Stimulated activated CD4-positive, alpha-beta T cell treated with anti-CD3 and anti-CD28 coated beads, Interleukin-4, amount 100 ng/mL, for 1 hour (primary cell): ENCODE results near the gene INPP5D.
"Not testable (repeated sequence)": the region's sequence is repeated elsewhere in the genome, so short reads cannot be mapped to it uniquely, and the experiment has no call there.

Source experiments
- DNase-seq: peaks from one replicate; pipeline ENCODE4 v3.0.0-alpha.2; 2020

INPP5D gene

DNA sequence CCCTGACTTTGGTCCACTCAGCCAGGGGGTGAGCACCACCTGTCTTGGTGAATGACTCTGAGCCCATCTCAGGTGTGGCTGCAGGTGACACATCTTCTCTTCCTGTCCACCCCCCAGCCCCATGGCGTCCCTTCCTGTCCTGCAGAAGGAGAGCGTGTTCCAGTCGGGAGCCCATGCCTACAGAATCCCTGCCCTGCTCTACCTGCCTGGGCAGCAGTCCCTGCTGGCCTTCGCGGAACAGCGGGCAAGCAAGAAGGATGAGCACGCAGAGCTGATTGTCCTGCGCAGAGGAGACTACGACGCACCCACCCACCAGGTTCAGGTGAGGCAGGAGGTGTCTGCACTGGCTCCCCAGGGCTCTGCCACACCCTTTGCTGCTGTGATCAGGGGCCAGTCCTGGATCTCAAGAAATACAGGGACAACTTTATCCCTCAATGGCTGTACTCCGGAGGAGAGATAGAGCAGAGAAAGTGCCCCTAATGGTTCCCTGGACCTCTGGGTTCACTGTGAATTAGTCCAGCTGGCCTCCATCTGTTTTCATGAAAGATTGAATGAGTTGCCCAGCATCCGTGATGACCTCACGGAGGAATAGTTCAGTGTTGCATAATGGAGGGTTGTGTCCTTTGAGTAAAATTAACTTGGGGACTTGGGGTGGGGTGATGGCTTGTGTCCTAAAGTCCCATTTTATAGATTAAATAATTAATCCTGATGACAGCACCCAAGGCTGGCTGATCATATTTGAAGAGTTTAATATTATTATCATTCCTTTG, 27.4 kb upstream of the INPP5D start, which contains the start of gene NEU2:
TSS of gene NEU2 (plus strand) at position 122 of the 770 bp plus-strand sequence. CDS start at position 122, 0 bp downstream.
- no peak for DNase-seq

DNA sequence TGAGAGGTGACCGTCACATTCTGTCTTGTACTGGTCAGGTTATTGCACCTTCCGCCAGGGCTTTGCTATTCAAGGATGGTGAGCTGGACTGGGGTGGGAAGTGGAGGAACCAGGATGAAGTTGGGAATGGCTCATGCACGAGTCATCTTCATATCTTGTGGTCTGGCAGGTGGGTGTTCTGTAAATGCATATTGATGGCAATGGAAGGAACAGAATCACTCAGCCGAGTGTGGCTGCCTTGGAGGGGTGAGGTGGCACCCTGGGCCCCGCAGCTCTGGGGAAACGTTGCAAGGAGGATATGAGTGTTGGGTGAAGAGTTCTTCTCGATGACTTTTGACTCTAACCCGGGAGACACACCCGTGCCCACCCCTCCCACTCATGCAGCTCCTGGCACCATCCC, 26.5 kb upstream of the INPP5D start:
- DNase-seq, result no peak

DNA sequence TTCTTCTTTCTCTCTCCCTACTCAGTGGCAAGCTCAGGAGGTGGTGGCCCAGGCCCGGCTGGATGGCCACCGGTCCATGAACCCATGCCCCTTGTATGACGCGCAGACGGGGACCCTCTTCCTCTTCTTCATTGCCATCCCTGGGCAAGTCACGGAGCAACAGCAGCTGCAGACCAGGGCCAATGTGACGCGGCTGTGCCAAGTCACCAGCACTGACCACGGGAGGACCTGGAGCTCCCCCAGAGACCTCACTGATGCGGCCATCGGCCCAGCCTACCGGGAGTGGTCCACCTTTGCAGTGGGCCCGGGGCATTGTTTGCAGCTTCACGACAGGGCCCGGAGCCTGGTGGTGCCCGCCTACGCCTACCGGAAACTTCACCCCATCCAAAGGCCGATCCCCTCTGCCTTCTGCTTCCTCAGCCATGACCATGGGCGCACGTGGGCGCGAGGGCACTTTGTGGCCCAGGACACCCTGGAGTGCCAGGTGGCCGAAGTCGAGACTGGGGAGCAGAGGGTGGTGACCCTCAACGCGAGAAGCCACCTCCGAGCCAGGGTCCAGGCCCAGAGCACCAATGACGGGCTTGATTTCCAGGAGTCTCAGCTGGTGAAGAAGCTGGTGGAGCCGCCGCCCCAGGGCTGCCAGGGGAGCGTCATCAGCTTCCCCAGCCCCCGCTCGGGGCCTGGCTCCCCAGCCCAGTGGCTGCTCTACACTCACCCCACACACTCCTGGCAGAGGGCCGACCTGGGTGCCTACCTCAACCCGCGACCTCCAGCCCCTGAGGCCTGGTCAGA, 25.9 kb upstream of the INPP5D start:
- DNase-seq, result no peak

DNA sequence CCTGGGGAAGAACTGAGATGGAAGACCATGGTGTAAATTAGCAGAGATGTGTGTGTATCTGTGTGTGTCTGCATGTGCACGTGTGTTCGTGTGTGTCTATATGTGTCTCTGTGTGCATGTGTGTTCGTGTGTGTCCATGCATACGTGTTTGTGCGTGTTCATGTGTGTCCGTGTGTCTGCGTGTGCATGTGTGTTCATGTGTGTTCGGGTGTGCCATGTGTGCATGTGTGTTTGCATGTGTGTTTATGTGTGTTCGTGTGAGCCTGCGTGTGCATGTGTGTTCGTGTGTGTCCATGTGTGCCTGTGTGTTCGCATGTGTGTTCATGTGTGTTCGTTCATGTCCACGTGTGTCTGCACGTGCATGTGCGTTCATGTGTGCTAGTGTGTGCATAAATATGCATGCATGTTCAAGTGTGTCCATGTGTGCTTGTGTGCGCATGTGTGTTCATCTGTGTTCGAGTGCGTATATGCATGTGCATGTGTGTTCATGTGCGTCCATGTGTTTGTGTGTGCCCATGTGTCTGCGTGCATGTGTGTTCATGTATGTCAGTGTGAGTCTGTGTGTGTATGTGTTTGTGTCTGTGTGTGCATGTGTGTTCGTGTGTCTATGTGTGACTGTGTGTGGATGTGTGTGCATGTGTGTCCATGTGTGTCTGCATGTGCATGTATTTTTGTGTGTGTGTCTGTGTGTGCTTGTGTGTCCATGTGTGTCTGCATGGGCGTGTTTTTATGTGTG, 24.5 kb upstream of the INPP5D start:
- no peak for DNase-seq

DNA sequence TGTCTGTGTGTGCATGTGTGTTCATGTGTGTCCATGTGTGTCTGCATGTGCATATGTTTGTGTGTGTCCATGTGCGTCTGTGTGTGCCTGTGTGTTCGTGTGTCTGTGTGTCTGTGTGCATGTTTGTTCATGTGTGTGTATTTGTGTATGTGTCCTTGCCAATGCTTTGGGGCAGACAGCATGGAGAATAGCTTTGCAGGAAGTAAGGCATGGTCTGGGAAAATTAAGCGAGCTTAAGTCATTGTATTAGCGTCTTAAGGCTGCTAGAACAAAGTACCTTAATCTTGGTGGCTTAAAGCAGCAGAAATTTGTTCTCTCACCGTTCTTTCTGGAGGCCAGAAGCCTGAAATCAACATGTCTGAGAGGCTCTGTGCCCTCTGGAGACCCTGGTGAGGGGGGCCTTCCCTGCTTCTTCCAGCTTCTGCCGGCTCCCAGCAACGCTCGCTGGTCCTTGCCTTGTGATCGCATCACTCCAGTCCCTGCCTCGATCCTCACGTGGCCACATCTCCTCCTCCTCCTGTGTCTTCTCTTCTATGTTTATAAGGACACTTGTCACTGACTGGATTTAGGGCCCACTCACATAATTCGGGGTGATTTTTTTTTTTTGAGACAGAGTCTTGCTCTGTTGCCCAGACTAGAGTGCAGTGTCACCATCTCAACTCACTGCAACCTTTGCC, 23.8 kb upstream of the INPP5D start:
- DNase-seq, result no peak

DNA sequence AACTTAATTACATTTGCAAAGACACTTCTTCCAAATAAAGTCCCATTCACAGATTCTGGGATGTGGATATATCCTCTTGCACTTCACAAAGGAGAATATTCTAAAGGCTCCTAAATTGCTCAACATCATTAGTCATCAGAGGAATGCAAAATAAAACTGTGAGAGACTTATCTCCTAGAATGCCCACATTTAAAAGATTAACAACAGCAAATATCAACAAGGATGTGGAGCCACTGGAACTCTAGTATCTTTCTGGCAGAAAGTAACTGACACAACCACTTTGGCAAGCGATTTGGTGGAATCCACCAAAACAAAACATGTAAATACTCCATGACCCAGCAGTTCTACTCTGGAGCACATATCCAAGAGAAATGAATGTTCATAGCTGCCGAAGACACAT, 23.1 kb upstream of the INPP5D start:
- no peak for DNase-seq

DNA sequence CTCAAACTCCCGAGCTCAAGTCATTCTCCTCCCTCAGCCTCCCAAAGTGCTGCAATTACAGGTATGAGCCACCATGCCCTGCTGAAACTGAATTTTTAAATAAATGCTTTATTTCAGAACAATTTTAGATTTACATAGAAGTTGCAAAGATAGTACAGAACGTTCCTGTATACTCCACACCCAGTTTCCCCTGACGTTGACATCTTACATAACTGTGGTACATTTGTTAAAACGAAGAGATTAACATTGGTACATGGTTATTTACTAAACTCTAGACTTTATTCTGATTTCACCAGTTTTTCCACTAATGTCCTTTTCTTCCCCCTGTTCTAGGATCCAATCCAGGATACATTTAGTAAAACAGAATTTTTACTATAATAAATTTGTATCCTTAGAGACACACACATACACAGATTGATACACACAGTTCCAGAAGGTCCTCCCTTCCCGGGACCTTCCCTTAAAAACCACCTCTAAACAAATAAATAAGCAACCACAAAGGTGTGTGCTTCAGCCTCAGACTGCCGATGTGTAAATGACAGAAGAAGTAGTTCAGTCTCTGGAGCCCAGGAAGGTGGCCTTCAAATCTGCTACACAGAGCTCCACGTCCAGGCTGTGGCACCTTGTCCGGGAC, 20.8 kb upstream of the INPP5D start:
- no peak for DNase-seq

DNA sequence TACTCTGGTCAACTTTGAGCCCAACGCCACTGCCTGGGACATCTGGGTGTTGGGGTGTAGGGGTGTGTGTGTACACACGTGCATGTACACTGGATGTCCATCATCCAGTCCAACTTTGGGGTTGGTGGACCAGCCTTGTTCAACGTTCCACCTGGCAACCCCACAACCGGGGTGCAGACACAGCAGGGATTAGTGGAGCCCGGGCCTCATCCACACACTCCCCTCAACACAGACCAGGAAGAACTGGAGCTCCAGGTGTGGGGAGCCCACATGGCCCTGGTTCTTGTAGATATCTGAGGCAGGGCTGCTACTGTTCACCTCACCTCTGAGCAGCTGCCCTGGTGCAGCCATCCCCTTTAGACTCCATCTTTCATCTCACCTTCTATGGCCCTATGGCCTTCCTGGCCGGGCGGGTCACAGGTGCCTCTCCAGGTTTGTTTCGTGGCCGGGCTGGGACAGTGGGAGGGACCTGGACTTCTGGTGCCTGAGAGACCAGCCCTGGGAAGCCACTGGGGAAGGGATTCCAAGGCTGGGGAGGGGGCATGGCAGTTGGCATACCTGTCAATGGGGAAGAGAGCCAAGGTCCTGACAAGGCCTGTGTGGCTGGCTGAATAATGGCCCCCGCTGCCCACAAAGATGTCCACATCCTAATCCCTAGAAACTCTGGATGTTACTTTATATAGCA, 20.2 kb upstream of the INPP5D start:
- DNase-seq, result no peak

DNA sequence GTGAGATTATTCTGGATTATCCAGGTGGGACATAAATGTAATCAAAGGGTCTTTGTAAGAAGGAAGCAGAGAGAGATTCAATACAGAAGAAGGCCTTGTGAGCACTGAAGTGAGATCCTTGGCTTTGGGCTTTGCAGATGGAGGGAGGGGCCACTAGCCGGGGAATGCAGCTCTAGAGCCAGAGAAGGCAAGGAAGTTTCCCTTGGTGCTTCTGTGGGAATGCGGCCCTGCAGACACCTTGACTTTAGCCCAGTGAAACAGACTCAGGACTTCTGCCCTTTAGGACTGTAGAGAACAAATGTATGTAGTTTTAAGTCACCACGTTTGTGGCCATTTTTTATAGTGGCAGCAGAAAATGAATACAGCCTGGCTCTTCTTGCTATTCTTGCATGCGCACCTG, 19.6 kb upstream of the INPP5D start:
- no peak for DNase-seq

DNA sequence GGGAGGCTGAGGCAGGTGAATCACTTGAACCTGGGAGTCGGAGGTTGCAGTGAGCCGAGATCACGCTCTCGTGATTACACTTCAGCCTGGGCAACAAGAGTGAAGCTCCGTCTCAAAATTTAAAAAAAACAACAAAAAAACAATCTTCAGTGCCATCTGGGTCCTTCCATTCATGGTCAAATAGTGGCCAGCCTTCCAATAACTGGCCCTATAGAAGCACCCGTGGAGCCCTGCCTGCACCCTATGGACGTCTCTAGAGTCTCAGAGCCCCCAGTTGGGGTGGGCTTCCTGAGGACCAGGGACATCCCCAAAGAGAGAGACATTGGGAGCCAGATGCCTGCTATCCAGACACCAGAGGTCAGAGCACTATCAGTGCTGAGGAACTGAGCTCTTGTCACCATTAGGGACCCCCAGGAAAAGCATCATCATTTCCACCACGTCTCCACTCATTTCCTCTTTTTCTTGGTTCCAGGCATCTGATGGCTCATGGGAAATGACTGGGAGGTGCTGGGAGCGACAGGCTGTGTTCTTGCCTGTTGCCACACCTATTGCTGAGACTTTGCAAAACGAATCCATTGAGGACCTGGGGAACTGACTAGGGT, 18.3 kb upstream of the INPP5D start:
- no peak for DNase-seq

DNA sequence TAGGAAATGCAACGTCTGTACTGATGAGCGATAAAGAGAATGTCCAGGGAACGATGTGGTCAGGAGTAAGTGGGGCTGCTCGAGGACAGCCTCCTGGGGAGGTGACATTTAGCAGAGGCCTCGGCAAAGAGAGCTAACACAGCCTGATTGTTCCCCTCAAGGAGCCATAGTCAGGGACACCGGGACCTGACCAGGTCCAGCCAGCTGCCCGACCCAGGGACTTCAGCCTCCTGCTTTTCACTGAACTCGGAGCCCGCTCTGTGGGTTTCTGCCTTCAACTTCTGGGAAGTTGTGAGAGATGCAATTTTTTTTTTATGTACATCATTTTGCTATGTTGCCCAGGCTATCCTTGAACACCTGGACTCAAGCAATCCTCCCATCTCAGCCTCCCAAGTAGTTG, 17.6 kb upstream of the INPP5D start:
- no peak for DNase-seq

DNA sequence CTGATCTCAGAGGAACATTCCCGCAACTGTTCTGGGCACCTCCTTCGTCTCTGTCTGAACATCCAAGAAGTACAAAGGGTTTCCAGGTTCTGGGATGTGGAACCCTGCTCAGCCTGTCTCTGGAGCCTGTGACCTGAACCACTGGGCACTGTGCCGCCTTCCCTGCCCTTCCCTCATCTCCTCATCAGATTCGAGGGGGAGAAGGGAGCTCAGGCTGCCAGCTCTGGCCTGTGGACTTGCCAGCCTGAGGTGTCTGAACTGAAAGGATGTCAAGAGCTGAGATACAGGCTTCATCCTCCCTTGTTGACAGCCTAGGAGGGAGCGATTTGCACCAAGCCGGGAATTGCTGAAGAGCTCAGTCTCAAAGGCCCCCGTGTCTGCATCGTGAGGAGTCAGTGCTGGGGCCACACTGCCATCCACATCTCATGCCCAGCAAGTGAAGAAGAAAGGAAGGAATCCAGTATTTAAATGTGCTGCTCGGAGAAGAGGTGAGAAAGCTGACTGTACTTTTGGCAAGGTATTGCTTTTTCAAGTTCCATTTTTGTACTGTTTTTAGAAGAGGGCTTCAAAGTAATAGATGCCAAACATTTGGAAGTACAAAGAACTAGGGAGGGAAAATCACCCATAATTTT, 15.1 kb upstream of the INPP5D start:
- DNase-seq, result no peak

DNA sequence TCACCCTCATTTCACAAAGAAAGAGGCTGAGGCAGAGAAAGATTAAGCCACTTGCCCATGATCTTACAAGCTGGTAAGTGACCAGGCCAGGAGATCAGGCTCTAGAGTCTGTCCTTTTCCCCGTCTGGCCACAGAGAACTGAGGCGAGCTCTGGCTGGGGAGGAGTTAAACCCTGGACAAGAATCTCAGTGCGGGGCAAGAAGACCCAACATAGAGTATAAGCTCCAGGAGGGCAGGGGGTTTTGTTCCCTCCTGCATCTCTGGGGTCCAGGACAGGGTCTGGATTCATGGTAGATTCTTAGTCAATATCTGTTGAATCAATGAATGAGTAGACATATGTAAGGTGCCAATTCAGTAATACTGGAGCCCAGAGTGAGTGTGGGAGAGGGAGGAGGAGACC, 12.9 kb upstream of the INPP5D start:
- DNase-seq, result no peak

DNA sequence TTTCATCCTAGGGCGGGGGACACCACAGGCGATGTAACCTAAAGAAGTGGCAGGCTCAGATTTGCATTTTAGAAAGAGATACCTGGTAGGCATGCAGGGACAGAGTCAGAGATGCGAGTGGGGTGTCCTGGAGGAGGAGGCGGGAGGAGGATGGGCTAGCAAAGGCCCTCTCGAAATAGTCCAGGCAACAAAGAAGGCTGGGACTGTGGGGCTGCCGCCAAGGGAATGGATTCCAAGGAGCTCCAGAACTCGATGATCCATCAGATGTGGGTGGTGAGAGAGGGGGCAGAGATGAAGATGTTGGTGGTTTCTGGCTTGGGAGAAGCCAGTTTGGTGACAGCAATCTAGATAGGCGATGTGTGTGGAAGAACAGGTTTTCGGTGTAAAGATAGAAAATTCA, 12.5 kb upstream of the INPP5D start:
- no peak for DNase-seq

DNA sequence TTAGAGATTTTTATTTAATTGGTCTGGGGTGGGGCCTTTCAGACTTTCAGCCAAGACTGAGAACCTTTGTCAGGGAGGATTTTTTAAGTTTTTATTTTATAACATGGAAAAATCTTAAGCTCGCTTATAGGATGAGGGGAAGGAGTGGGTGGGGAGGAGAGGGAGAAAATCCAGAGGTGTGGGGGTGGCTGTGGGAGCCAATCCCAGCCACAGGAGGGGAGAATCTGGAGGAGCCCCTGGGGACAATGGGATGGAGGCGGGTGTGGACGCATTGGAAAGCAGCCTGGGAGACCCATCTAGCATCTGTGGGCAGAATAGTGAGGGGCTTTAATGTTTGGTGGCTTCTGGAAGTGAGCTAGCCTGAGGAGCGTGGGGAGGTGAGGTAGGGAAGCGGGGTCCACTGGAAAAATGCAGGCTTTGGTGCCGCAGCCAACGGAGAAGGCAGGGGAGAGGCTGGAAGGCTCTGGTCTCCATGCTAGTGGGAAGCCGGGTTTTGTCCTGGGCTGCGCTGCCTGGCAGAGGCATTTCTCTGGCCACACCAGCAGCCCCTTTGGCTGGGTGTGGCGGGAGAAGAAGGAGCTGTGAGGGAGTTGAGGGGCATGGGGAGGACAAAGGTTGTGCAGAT, 11.5 kb upstream of the INPP5D start:
- no peak for DNase-seq

DNA sequence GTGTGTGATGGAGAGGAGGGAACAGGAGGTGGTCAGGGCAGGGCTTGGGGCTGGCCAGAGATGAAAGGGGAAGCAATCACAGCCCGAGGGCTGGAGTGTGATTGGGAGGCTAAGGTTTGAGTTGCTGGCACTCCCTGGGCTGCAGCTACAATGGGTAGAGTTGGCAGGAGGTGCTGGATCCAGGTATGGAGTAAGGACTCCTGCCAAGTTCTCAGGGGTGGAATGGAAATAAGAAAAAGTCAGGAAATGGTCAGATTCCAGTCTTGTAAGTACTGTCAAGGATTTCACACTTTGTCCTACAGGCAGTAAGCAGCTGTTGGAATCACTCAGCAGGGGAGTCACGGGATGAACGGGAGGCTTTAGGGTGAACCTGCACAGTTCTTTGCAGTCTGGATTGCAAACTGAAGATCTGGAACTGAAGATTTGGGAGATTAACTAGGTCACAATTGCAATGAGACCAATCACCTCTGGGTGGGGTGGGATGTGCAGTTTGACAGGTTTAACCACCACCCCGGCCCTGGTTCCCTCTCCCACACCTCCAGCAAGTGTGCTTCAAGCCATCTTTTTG, 10.9 kb upstream of the INPP5D start:
- DNase-seq, result no peak

DNA sequence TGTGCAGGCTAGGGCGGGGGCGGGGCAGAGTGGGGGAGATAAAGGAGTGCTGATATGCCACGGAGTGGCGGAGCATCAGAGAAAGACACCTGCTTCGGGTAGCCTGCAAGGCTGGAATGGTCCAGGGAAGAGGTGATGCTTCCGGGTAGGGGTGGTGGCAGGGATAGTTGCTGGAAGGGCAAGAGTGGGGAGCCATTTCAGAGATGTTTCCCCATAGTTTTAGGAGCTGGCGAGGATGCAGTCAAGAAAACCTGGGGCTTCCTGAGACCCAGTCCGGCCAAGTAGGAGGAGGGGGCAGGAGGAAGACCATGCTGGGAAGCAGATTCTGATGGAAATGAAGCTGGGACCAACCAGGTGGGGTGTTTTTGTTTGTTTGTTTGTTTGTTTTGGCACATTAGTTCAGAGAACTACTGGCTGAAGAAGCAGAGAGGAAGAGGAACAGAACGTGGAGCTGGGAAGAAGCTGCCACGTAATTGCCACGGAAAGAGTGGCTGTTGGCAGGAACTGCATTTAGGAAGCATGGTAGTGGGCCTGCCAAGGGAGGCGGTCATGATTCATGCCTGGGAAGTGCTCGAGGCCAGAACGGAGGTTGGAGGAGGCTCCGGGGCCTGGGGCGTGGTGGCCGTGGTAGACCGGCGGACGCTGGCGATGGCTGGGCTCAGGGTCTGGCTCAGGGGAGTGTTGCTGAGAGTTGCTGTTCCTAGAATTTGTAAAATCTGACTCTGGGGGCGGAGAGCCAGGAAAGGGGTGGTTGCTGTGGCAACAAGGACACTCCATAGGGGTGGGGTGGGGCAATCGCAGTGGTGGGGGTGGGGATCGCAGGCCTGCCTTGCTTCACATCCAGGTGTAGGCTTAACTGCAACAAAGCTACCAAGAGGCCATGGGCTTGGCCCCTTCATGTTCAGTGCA, 8.6 kb upstream of the INPP5D start:
- no peak for DNase-seq

DNA sequence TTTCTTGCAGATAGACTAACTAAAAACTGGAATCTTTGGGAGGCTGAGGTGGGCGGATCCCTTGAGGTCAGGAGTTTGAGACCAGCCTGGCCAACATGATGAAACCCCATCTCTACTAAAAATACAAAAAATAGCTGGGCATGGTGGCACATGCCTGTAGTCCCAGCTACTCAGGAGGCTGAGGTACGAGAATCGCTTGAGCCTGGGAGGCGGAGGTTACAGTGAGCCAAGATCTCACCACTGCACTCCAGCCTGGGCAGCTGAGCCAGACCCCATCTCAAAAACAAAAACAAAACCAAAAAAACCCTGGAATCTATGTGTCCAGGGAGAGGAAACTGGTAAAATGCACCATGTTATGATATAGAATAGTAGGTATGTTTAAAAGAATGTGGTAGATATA, 7.6 kb upstream of the INPP5D start:
- not testable (repeated sequence) for DNase-seq
